KMS-11 (cell line): ENCODE data around the gene GAS6.

ENCODE experiments used
- H2AFZ ChIP-seq: fragments of 200-600 bp; sonication (generic); 2 replicates; pipeline ENCODE4 v1.6.1; 2016; ENCODE audit warnings: antibody characterized with exemption, mixed run types, low read depth
- H3K27ac ChIP-seq: fragments of 200-600 bp; sonication (generic); 2 replicates; pipeline ENCODE4 v1.6.1; 2016; ENCODE audit warnings: mild to moderate bottlenecking, mixed run types
- H3K27me3 ChIP-seq: fragments of 200-600 bp; sonication (generic); 2 replicates; pipeline ENCODE4 v1.6.1; 2017; ENCODE audit warnings: mild to moderate bottlenecking, low read depth, mixed run types, moderate library complexity; ENCODE audit not compliant: insufficient read depth
- H3K36me3 ChIP-seq: fragments of 200-600 bp; sonication (generic); 2 replicates; pipeline ENCODE4 v1.6.1; 2017; ENCODE audit warnings: mild to moderate bottlenecking, mixed run types; ENCODE audit not compliant: insufficient read depth
- H3K4me1 ChIP-seq: fragments of 200-600 bp; sonication (generic); 2 replicates; pipeline ENCODE4 v1.6.1; 2016; ENCODE audit warnings: mild to moderate bottlenecking, low read depth, mixed run types; ENCODE audit not compliant: poor library complexity, severe bottlenecking
- H3K4me2 ChIP-seq: fragments of 200-600 bp; sonication (generic); 2 replicates; pipeline ENCODE4 v1.7.0; 2016; ENCODE audit warnings: mild to moderate bottlenecking, mixed run types
- H3K4me3 ChIP-seq: fragments of 200-600 bp; sonication (generic); IDR thresholded peaks from 2 replicates; pipeline ENCODE4 v1.6.1; 2017; ENCODE audit warnings: low read depth, low read length, mixed read lengths; ENCODE audit not compliant: insufficient read depth
- H3K79me2 ChIP-seq: fragments of 200-600 bp; sonication (generic); 2 replicates; pipeline ENCODE4 v1.6.1; 2016; ENCODE audit warnings: low read depth, mixed run types; ENCODE audit not compliant: insufficient read depth
- H3K9ac ChIP-seq: fragments of 200-600 bp; sonication (generic); 2 replicates; pipeline ENCODE4 v1.6.1; 2016; ENCODE audit warnings: mild to moderate bottlenecking, mixed run types
- H4K20me1 ChIP-seq: fragments of 200-600 bp; sonication (generic); 2 replicates; pipeline ENCODE4 v1.6.1; 2016; ENCODE audit warnings: mild to moderate bottlenecking, mixed run types; ENCODE audit not compliant: insufficient read depth
- TF ChIP-seq, protein P1 (sequence below): fragments of 200-600 bp; sonication (generic); conservative IDR thresholded peaks from 2 replicates; pipeline ENCODE4 v1.6.1; 2017; ENCODE audit warnings: low read depth, mild to moderate bottlenecking, antibody characterized with exemption, low read length, moderate library complexity, mixed read lengths

Gene GAS6

DNA sequence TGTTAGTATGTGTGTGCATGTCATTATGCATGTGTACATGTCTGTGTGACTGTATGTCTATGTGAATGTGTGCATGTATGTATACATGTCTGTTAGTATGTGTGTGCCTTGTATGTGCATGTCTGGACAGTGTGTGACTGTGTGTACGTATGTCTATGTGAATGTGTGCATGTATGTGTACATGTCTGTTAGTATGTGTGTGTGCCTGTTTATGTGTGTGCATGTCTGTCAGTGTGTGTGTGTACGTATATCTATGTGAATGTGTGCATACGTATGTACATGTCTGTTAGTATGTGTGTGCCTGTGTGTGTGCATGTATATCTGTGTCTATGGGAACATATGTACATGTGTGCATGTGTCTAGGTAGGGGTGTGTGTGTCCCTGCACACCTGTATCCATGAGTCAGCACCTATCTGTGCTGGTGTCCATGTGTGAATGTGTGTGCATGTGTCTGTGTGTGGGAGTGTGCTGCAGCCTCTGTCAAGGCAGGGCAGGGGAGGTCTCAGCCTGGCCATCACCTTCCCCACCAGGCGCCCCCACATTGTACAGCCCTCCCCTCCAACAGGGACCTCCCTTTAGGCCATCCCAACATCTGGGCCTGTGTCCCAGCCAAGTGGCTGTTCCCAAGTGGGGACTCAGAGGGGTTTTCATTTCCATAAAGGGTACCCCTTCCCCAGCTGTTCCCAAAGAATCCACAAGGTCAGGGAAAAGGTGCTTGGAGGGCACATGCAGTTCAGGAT lies 4.4 kb downstream of the GAS6 start:
- no peak overlapping the region for H3K4me3 ChIP-seq
- TF ChIP-seq, protein P1, sequence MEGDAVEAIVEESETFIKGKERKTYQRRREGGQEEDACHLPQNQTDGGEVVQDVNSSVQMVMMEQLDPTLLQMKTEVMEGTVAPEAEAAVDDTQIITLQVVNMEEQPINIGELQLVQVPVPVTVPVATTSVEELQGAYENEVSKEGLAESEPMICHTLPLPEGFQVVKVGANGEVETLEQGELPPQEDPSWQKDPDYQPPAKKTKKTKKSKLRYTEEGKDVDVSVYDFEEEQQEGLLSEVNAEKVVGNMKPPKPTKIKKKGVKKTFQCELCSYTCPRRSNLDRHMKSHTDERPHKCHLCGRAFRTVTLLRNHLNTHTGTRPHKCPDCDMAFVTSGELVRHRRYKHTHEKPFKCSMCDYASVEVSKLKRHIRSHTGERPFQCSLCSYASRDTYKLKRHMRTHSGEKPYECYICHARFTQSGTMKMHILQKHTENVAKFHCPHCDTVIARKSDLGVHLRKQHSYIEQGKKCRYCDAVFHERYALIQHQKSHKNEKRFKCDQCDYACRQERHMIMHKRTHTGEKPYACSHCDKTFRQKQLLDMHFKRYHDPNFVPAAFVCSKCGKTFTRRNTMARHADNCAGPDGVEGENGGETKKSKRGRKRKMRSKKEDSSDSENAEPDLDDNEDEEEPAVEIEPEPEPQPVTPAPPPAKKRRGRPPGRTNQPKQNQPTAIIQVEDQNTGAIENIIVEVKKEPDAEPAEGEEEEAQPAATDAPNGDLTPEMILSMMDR, result no peak
- no peak overlapping the region for H3K27ac ChIP-seq
- H3K4me2 ChIP-seq, result no peak overlapping the region
- no peak overlapping the region for H2AFZ ChIP-seq
- H3K79me2 ChIP-seq, result no peaks in the 10 kb centered on the region
- H4K20me1 ChIP-seq, result no peaks in the 10 kb centered on the region
- H3K27me3 ChIP-seq, result peaks cover 8% of the 10 kb centered on the region; the same call in 1 of the 2 replicates
- H3K36me3 ChIP-seq, result no peaks in the 10 kb centered on the region
- peaks cover 22% of the 10 kb centered on the region for H3K4me1 ChIP-seq
- H3K9ac ChIP-seq, result no peak overlapping the region

DNA sequence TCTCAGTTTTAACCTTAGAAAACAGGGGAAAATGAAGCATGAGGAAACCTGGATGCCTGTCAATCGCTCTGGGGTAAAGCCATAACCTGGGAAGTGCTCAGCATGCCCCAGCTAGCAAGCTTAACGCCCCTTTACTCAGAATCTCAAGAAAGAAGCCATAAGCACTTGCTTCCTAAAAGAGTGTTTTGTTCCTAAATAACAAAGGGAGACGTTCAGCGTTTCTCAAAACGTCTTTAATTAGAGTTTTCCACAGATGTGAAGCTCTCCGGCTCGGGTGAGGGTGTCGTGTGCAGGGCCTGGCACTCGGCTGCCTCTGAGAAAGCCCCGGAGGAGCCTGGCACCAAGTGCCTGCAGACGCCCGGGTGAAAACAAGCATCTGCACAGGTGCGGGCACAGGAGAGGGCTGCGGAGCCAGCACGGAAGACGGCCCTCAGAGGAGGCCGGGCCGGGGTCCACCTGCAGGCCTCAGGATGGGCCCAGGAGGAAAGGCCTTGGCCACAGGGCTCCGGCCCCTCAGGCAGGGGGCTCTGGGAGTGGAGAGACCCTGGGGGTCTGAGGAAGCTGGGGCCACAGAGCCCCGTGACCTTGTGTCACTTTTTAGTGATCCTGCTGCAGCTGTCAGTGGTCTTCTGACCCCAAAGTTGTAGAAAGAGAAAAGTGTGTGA lies 6.2 kb downstream of the GAS6 start:
- Histone ChIP-seq H3K4me1 (peaks cover 14% of the 10 kb centered on the region), H3K27ac (no peak overlapping the region), H3K4me2 (no peak overlapping the region), H4K20me1 (no peaks in the 10 kb centered on the region), H3K36me3 (no peaks in the 10 kb centered on the region), H3K4me3 (no peak overlapping the region), H3K27me3 (0 out of 2 replicates have a peak, but pooled peaks cover 1% of the 10 kb centered on the region), H3K79me2 (no peaks in the 10 kb centered on the region), H3K9ac (no peak overlapping the region), H2AFZ (no peak overlapping the region)
- TF ChIP-seq, protein P1, result no peak

DNA sequence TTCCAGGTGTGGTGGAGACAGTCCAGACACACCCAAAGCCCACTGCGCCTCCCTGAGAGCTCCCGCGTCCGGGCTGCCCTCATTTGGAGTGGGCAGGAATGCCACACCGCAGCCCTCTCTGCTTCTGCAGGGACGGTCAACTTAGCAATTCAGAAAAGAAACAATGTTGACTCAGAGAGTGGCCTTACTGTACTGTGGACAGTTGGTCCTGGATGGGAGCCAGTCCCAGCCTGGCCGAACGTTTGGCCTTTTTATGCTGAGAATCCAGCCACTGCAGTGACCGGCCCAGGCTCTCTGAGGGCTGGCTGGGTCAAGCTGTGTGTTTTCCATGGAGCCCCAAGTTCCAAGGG lies 7.2 kb downstream of the GAS6 start:
- TF ChIP-seq, protein P1, result no peak
- H3K4me3 ChIP-seq, result no peak overlapping the region
- no peak overlapping the region for H3K27ac ChIP-seq
- H2AFZ ChIP-seq, result no peak overlapping the region
- no peak overlapping the region for H3K9ac ChIP-seq
- no peaks in the 10 kb centered on the region for H3K36me3 ChIP-seq
- peaks cover 11% of the 10 kb centered on the region for H3K4me1 ChIP-seq
- no peaks in the 10 kb centered on the region for H3K27me3 ChIP-seq
- H3K4me2 ChIP-seq, result no peak overlapping the region
- H3K79me2 ChIP-seq, result no peaks in the 10 kb centered on the region
- H4K20me1 ChIP-seq, result no peaks in the 10 kb centered on the region

DNA sequence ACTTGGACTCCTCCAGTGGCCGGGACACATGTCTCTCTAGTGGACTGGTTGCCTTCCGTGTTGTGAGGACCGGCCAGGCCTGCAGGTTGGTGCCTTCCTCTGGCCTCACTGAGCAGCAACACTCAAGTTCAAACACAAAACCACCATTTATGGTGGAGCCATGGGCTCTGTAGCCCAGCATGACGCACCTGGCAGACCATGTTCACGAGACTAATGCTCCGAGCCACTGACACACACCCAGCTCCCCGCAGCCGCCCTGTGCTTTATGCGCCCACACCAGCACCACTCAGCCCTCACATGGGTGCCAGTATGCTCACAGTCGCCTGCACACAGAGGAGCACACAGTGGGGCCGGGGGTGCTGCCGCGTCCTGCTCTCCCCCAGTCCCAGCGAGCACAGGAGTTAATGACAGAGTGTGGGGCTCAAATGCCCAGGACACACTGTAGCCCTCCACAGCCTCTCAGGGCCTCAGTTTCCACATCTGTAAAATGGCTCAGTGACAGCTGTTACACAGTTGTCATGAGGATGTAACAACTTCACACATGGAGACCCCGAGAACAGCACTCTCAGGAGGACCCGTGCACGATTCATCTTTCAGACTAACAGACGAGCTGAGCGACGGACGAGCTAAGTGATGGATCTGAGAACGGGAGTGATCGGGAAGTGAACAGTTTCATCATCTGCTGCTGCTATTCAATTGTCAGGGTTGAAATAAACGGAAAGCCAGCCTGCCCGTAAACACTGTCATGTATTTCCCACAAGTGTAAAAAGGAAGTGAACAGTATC lies 7.8 kb downstream of the GAS6 start:
- Histone ChIP-seq H2AFZ (no peak overlapping the region), H3K27me3 (no peaks in the 10 kb centered on the region), H3K4me2 (no peak overlapping the region), H3K36me3 (no peaks in the 10 kb centered on the region), H3K79me2 (no peaks in the 10 kb centered on the region), H4K20me1 (no peaks in the 10 kb centered on the region), H3K9ac (no peak overlapping the region), H3K27ac (no peak overlapping the region), H3K4me1 (peaks cover 11% of the 10 kb centered on the region), H3K4me3 (no peak overlapping the region)
- TF ChIP-seq, protein P1, result no peak
